PC-9 (cell line): Measurements from ENCODE around the gene FAM209B.

ENCODE experiments used
- CTCF ChIP-seq: fragments of 200-600 bp; sonication (generic); conservative IDR thresholded peaks from 2 replicates; pipeline ENCODE4 v1.6.1; 2017; ENCODE audit warnings: mixed run types, antibody characterized with exemption, mild to moderate bottlenecking, moderate library complexity
- EZH2 ChIP-seq: fragments of 200-600 bp; sonication (generic); IDR thresholded peaks from 2 replicates; pipeline ENCODE4 v1.8.0; 2017; ENCODE audit warnings: antibody characterized with exemption, low read depth

- TF ChIP-seq CTCF (no peak), EZH2 (no peak)
These were observed 14.2 kb upstream of the FAM209B start for GRCh38 chr20:56518721-56519398.
